Left lung (tissue), 10 donors: ENCODE results near the gene ARFGAP2. TPM values are rescaled to one million over a fixed set of nuclear protein-coding genes. Genes with fewer than 3 reads are reported as not detected.

Source experiments
- ATAC-seq: fragments of 200-7000 bp; cut with Tn5 transposase; one replicate; pipeline ENCODE4 v1.9.1; 2020; ENCODE audit warnings: moderate library complexity
- DNase-seq, 4 donors: peaks; one replicate each; pipeline ENCODE4 v3.0.0-alpha.2; 2013 to 2020
- H3K27ac ChIP-seq, 2 donors: fragments of 200-600 bp; sonication (generic) in 1 of 2; one replicate each; pipeline versions ENCODE4 v1.5.0 to v1.8.0; 2020 to 2021
- H3K27me3 ChIP-seq, 2 donors: fragments of 200-600 bp; sonication (generic) in 1 of 2; one replicate each; pipeline versions ENCODE4 v1.5.0 to v1.8.0; 2020 to 2021
- H3K36me3 ChIP-seq, 2 donors: fragments of 200-600 bp; sonication (generic) in 1 of 2; one replicate each; pipeline versions ENCODE4 v1.5.0 to v1.8.0; 2020 to 2021
- H3K4me1 ChIP-seq, 2 donors: fragments of 200-600 bp; one replicate each; pipeline ENCODE4 v1.8.0; 2021
- H3K4me3 ChIP-seq, 2 donors: fragments of 200-600 bp; sonication (generic) in 1 of 2; one replicate each; pipeline versions ENCODE4 v1.5.0 to v1.8.0; 2020 to 2021; ENCODE audit warnings: mild to moderate bottlenecking in 1 of 2
- H3K9me3 ChIP-seq, 2 donors: fragments of 200-600 bp; sonication (generic) in 1 of 2; one replicate each; pipeline versions ENCODE4 v1.5.0 to v1.8.0; 2020 to 2021
- CTCF ChIP-seq, 2 donors: fragments of 200-600 bp; sonication (generic) in 1 of 2; IDR thresholded peaks; one replicate each; pipeline versions ENCODE4 v1.5.0 to v1.8.0; 2021; ENCODE audit warnings: antibody characterized with exemption in 2 of 2
- intact Hi-C, 2 donors: fragments of 100-400 bp; cut with DNase I; formaldehyde crosslinking; loops; one replicate each; pipeline versions ENCODE4 v1.11.2 to v1.14.2; 2022
- polyA plus RNA-seq, 6 donors: library from polyadenylated mRNA; unstranded; fragments of 120-200 nt; gene quantifications; one replicate each; pipeline ENCODE4 v1.2.1, GENCODE V29; 2013; ENCODE audit not compliant: insufficient read length in 6 of 6
- total RNA-seq, 2 donors: library from RNA; stranded (reverse); fragmentation: NEBNext Ultra II Directional; extraction: Animal tissue kit (Norgen Biotek cat#: 25700); gene quantifications; one replicate each; pipeline ENCODE4 v1.2.1, GENCODE V29; 2021
- donor health status: DM: no; HTN: yes; CAD: no.
- donor health status: DM: no; HTN: no; CAD: no.

Gene ARFGAP2
- total and polyA plus RNA-seq, 8 donors = 79.1 to 103 (median 92.4) TPM

- H3K9me3 ChIP-seq = no peaks in the 10 kb centered on the region
- H3K36me3 ChIP-seq = peaks cover 0 to 6% of the 10 kb centered on the region in 2 donors
- no peak for DNase-seq
- intact Hi-C loops = no loop called here
- no peaks in the 10 kb centered on the region for H3K27me3 ChIP-seq
- H3K4me3 ChIP-seq = no peak overlapping the region
- TF ChIP-seq CTCF (IDR thresholded peaks at IDR 0.05) = no peak
- ATAC-seq = no peak
- no peak overlapping the region for H3K27ac ChIP-seq
- H3K4me1 ChIP-seq = no peaks in the 10 kb centered on the region
Observed at GRCh38 chr11:47132981-47133380, 43.7 kb downstream of the ARFGAP2 start.

- no peak for TF ChIP-seq CTCF (IDR thresholded peaks at IDR 0.05)
- Histone ChIP-seq H3K27ac (no peak overlapping the region), H3K36me3 (peaks cover 0 to 1% of the 10 kb centered on the region in 2 donors), H3K4me3 (no peak overlapping the region), H3K4me1 (no peaks in the 10 kb centered on the region), H3K27me3 (no peaks in the 10 kb centered on the region), H3K9me3 (no peaks in the 10 kb centered on the region)
- peak; percentile 13 for ATAC-seq
- no peak for DNase-seq
- intact Hi-C loops = no loop called here
Observed at GRCh38 chr11:47132490-47132889, 44.2 kb downstream of the ARFGAP2 start.

- intact Hi-C loops = no loop called here
- Histone ChIP-seq H3K36me3 (no peaks in the 10 kb centered on the region), H3K4me1 (no peaks in the 10 kb centered on the region), H3K9me3 (no peaks in the 10 kb centered on the region), H3K27ac (no peak overlapping the region), H3K27me3 (no peaks in the 10 kb centered on the region), H3K4me3 (no peak overlapping the region)
- no peak for TF ChIP-seq CTCF (IDR thresholded peaks at IDR 0.05)
- ATAC-seq (no peak), DNase-seq (no peak)
Observed at GRCh38 chr11:47131136-47131535, 45.5 kb downstream of the ARFGAP2 start.

GRCh38 chr11:47130543-47130942 lies 46.1 kb downstream of the ARFGAP2 start:
- Histone ChIP-seq H3K36me3 (no peaks in the 10 kb centered on the region), H3K4me1 (no peaks in the 10 kb centered on the region)

GRCh38 chr11:47127213-47127612 lies 49.5 kb downstream of the ARFGAP2 start:
- DNase-seq (no peak), ATAC-seq (no peak)
- H3K4me3 ChIP-seq = no peak overlapping the region
- intact Hi-C loops = no loop called here
- no peak for TF ChIP-seq CTCF (IDR thresholded peaks at IDR 0.05)
- H3K9me3 ChIP-seq = no peaks in the 10 kb centered on the region
- no peak overlapping the region for H3K27ac ChIP-seq
- H3K4me1 ChIP-seq = no peaks in the 10 kb centered on the region
- H3K27me3 ChIP-seq = no peaks in the 10 kb centered on the region
- no peaks in the 10 kb centered on the region for H3K36me3 ChIP-seq

More at GRCh38 chr11:47130543-47130942, 46.1 kb downstream of the ARFGAP2 start:
- intact Hi-C loops = no loop called here
- DNase-seq (no peak), ATAC-seq (no peak)
- Histone ChIP-seq H3K27ac (no peak overlapping the region), H3K9me3 (no peaks in the 10 kb centered on the region), H3K27me3 (no peaks in the 10 kb centered on the region), H3K4me3 (no peak overlapping the region)
- TF ChIP-seq CTCF (IDR thresholded peaks at IDR 0.05) = no peak
